Hypothalamus (tissue), 51 donors: ENCODE results near the gene PEX16.
A peak's percentile ranks its signal among the peaks of the same experiment; 100 is the strongest.

ENCODE experiments used
- DNase-seq, 51 donors: peaks; one replicate each; lab custom pipeline; 2025; lab: John Stamatoyannopoulos, UW

PEX16 gene

DNA sequence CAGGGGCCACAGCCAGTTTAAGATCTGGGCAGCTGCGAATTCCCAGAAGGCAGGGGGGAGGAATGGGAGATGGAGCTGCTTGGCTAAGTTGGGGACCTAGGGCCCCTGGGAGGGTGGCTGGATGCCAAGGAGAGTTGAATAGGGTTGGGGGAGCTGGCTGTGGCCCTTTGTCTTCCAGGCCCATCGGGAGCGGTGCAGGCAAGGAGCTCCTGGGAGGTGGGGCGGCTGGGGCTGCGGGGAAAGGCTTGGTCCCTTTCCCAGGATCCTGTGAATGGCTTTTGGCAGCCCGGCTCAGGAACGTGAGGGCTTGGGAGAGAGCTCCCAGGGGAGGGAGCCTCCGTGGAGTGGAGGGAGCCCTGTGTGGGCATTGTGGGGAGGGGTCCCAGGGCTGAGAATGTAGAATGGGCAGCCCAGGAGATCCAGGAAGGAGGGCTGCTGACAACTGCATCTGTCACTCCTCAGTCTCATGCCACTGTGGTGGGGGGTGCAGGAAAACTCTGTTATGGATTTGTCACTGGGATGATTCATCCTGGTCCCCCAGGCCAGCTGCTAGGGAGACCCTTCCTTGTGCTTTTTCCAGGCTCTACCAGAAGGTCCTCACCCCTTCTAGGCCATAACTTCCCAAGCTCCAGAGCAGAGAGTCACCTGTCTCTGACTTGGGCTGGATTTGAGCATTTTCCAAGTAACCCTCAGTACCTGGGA is 16.6 kb downstream of the PEX16 start:
- peak in 46 of 51 donors; percentile 25 to 84 (median 66) for DNase-seq

DNA sequence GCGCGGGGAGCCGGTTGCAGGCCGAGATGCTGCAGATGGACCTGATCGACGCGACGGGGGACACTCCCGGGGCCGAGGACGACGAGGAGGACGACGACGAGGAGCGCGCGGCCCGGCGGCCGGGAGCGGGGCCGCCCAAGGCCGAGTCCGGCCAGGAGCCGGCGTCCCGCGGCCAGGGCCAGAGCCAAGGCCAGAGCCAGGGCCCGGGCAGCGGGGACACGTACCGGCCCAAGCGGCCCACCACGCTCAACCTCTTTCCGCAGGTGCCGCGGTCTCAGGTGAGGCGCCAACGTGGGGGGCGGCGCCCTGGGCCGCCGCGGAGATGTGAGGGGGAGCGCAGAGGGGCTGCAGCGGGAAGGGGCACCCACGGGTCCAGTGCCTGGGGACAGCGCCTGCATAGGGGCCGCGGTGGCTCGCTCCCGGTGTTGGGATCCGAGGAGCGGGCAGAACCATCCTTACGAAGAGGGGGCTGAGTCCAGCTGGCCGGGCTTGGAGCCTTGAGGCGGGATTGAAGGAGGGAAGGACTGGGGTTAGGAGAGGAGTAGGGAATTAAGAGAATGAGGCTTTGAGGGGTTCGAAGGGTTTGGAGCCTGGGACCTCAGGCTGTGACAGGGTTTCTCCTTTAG is 17.4 kb downstream of the PEX16 start:
- peak in 1 of 51 donors; percentile 39 for DNase-seq

DNA sequence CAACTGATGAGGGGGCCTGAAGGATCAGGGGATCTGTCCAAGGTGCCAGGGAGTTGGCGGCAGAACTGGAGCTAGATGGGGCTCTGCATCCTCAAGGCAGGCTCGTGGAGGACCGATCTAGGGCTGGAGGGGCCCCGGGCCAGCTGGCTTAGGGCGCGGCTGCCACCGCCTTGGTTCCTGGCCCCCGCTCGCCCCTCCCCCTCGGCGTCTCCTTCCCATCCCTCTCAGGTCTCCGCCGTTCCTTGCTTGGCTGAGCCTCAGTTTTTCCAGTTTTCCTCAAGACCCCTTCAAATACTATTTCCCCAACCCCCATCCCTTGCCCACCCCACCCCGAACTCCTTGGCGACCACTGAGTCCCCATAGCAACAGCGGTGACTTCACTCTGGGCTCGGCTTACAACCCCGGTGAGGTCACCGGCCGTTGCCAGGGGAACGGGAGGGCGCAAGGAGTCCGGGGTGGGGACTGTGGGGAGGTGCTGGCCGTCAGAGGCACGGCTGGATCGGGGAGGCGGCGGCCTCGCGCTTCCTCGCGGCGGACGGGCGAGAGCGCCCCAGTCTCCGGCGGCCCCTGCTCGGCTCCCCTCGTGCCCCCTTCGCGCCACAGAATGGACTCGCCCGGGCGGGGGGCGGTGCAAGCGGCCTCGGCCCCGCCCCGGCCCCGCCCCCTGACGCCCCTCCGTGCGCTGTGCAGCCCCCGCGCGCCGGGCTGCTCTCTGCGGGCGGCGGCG is 18.1 kb downstream of the PEX16 start:
- peak; percentile 38 to 96 (median 89) for DNase-seq

GRCh38 chr11:45899086-45899447 is 18.6 kb downstream of the PEX16 start:
- peak in 1 of 51 donors; percentile 65 for DNase-seq

DNA sequence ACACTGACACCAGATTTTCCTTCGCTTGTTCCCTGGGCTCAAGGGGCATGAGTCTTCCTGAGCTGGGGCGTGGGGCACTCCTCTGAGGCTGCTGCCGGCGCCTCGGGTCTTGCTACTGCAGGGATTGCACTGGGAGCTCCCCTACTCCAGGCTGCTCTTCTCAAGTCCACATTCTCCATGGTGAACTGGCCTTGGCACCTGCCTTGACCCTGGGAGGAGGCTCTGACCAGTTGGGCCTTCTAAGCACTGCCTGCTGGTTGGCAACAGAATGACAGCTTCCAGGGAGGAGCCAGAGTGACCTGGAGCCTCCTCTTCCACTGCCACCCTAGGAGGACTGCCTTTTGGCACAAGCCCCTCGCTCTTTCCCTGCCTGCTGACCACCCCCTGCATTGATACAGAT is 20.1 kb downstream of the PEX16 start:
- no peak for DNase-seq

GRCh38 chr11:45896422-45896984 is 21.2 kb downstream of the PEX16 start:
- DNase-seq, result peak in 16 of 51 donors; percentile 18 to 62 (median 41)

- DNase-seq, result no peak
Measured at GRCh38 chr11:45895553-45896259, 22.0 kb downstream of the PEX16 start.

- peak in 1 of 51 donors; percentile 52 for DNase-seq
Measured at GRCh38 chr11:45894555-45895247, 23.0 kb downstream of the PEX16 start.

GRCh38 chr11:45892856-45893255 is 24.8 kb downstream of the PEX16 start:
- DNase-seq, result no peak

- peak in 1 of 51 donors; percentile 46 for DNase-seq
Measured at GRCh38 chr11:45890886-45891550, 26.7 kb downstream of the PEX16 start.

DNA sequence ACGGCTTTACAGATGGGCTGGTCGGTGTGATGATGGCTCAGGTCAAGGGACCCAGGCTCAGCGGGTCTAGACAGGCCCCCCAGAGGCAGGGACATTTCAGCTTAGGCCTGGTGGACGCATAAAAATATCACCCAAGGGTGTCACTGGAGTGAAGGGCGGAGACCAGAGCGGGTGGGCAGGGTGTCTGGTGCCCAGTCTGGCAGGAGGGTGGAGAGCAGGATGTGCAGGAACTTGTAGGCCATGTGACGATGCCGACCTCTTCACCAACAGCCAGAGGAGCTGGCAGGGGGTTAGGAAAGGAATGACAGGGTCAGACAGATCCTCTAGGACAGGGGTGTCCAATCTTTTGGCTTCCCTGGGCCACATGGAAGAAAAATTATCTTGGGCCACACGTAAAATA is 27.7 kb downstream of the PEX16 start:
- DNase-seq, result no peak

- no peak for DNase-seq
Measured at GRCh38 chr11:45889555-45889954, 28.1 kb downstream of the PEX16 start.

DNA sequence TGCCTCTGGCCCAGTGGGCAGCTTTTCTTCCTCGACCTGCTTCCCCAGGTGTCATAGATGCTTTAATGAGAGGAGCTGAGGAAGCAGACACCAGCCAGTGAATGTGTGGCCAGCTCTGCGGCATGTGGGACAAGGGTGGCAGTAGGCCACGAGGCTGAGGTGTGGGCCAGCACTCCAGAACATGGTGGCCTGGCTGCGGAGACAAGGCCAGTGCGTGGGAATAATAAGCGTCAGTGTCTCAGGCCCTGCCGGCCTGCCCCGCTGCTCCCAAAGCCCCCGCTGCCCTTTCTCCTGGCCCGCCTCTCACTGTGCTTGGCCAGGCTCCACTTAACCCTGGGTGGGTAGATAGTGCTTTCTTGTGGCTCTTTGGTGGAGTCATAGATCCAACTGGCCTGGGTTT is 30.1 kb downstream of the PEX16 start:
- no peak for DNase-seq

GRCh38 chr11:45886816-45887520 is 30.7 kb downstream of the PEX16 start:
- no peak for DNase-seq

- DNase-seq, result no peak
Measured at GRCh38 chr11:45885921-45886721, 31.6 kb downstream of the PEX16 start.

DNA sequence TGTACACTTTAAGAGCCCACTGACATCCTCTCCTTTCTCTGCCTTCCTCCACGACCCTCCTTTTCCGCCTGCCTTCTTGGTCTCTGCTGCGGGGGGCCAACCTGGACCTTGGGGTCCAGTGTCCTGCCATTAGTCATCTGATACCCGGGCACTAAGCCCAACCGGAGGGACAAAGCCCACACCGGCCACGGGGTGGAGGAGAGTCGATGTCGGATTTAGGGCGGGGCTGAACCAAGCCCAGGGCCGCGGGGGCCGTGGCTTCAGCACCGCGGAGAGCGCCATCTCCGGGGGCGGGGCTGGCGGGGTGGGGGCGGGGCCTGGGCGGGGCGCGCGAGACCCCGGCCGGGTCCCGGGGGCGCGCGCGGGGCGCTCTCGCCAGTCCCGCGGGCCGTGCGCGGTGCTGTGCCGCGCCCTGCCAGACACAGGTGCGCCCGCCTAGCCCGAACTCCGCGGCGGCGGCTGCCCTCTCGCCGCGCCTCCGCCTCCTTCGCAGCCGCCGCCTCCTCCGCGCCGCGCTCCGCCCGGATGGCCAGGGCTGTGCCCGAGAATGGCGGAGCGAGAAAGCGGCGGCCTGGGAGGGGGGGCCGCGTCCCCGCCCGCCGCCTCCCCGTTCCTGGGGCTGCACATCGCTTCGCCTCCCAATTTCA is 32.3 kb downstream of the PEX16 start, which contains the start of gene MAPK8IP1:
Gene MAPK8IP1, plus strand, starts transcription at position 378 of the 647 bp plus-strand sequence. Its CDS starts 170 bp downstream, at position 548.
- peak in 25 of 51 donors; percentile 18 to 69 (median 49) for DNase-seq

DNA sequence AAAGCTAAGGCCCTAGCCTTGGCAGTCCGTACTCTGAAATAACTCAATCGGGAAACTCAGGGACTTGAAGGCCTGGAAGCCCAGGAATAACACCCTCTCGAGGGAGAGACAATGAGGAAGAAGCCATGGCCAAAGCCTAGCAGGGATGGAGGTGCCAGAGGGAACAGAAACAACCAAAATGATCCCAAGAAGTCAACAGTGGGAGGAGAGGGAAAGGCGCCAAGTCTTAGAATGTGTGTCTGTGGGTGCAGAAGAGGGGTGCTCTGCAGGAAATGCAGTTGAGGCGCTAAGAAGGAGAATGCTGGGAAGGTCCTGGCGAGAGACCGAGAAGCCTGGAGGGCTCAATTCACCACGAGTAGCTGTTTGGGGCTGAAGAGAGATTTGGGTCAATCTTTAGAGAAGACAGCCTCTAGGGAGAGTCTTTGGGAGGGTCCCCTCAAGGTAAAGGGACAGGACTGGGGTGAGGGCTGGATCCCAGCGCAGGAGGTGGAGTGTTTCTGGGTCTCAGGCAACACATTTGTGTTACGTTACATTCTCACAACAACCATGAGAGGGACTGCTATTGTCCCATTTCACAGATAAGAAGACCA is 33.0 kb downstream of the PEX16 start:
- no peak for DNase-seq
